Stimulated activated CD8-positive, alpha-beta memory T cell treated with anti-CD3 and anti-CD28 coated beads, Interleukin-4, amount 100 ng/mL, for 4 hours (primary cell): ENCODE measurements around the gene BCAS2.
"Not testable (repeated sequence)": the region's sequence is repeated elsewhere in the genome, so short reads cannot be mapped to it uniquely, and the experiment has no call there.

Experiments used
- DNase-seq, 2 donors: peaks; one replicate each; pipeline ENCODE4 v3.0.0-alpha.2; 2020; ENCODE audit warnings: low read depth in 2 of 2, low spot score in 1 of 2

Gene BCAS2

GRCh38 chr1:114581335-114582287 is at the start of gene BCAS2:
TSS of gene BCAS2 (minus strand) at chr1:114581615. CDS start at chr1:114581591, 24 bp downstream.
- DNase-seq, result peak; percentile 92 to 93

GRCh38 chr1:114627107-114627506 is 45.7 kb upstream of the BCAS2 start:
- no peak for DNase-seq

- DNase-seq, result no peak
These were observed 41.9 kb upstream of the BCAS2 start for GRCh38 chr1:114623364-114623763.

GRCh38 chr1:114620419-114620818 is 39.0 kb upstream of the BCAS2 start:
- DNase-seq, result no peak

- no peak for DNase-seq
These were observed 37.2 kb upstream of the BCAS2 start for GRCh38 chr1:114618606-114619005.

GRCh38 chr1:114610546-114611245 is 29.3 kb upstream of the BCAS2 start:
- no peak for DNase-seq

GRCh38 chr1:114609826-114610225 is 28.4 kb upstream of the BCAS2 start:
- DNase-seq, result no peak

GRCh38 chr1:114609026-114609425 is 27.6 kb upstream of the BCAS2 start:
- no peak for DNase-seq

- no peak for DNase-seq
These were observed 25.8 kb upstream of the BCAS2 start for GRCh38 chr1:114607223-114607622.

- DNase-seq, result no peak
These were observed 16.5 kb upstream of the BCAS2 start for GRCh38 chr1:114597949-114598348.

GRCh38 chr1:114595602-114596001 is 14.2 kb upstream of the BCAS2 start:
- DNase-seq, result no peak

GRCh38 chr1:114594046-114594445 is 12.6 kb upstream of the BCAS2 start:
- no peak for DNase-seq

- no peak for DNase-seq
These were observed 7.7 kb upstream of the BCAS2 start for GRCh38 chr1:114589122-114589521.

- DNase-seq, result no peak
These were observed 6.8 kb upstream of the BCAS2 start for GRCh38 chr1:114588196-114588689.

- DNase-seq, result no peak
These were observed 6.0 kb upstream of the BCAS2 start for GRCh38 chr1:114587203-114587991.

GRCh38 chr1:114586513-114587047 is 5.2 kb upstream of the BCAS2 start:
- DNase-seq, result no peak

- no peak for DNase-seq
These were observed 3.8 kb upstream of the BCAS2 start for GRCh38 chr1:114585231-114585630.

- DNase-seq, result no peak
These were observed 7.0 kb downstream of the BCAS2 start for GRCh38 chr1:114574365-114574764.

GRCh38 chr1:114564141-114564540 is 17.3 kb downstream of the BCAS2 start:
- no peak for DNase-seq

GRCh38 chr1:114562978-114563510 is 18.4 kb downstream of the BCAS2 start:
- not testable (repeated sequence) for DNase-seq

GRCh38 chr1:114561333-114561732 is 20.1 kb downstream of the BCAS2 start:
- no peak for DNase-seq
